H1 (cell line): Measurements from ENCODE around the gene CRYGN.

Experiments used
- ATF2 ChIP-seq: IDR thresholded peaks from 2 replicates; pipeline ENCODE4 v1.6.1; 2012; ENCODE audit warnings: low read length, inconsistent platforms
- CTCF ChIP-seq, 3 experiments: IDR thresholded peaks; 1 replicate in 2 of 3; 2 replicates in 1 of 3; pipeline versions ENCODE4 v1.5.1 to v1.6.1; 2011; ENCODE audit warnings: low read length in 3 of 3, mild to moderate bottlenecking in 3 of 3, inconsistent platforms in 2 of 3, low read depth in 1 of 3, moderate library complexity in 1 of 3; ENCODE audit not compliant: insufficient read depth in 1 of 3; ENCODE audit errors: control extremely low read depth in 1 of 3
- GABPA ChIP-seq: IDR thresholded peaks from 2 replicates; pipeline ENCODE4 v1.6.1; 2011; ENCODE audit warnings: mild to moderate bottlenecking, low read length, moderate library complexity, borderline replicate concordance; ENCODE audit not compliant: insufficient read depth
- KDM5A ChIP-seq: fragments of 200-600 bp; IDR thresholded peaks from 2 replicates; pipeline ENCODE4 v1.7.1; 2012; ENCODE audit warnings: mild to moderate bottlenecking, low read length, inconsistent platforms, mixed read lengths
- MAFK ChIP-seq: IDR thresholded peaks from 2 replicates; pipeline ENCODE4 v1.6.1; 2012; ENCODE audit warnings: low read depth, mild to moderate bottlenecking, improper control_type of control experiment, low read length
- MAX ChIP-seq: IDR thresholded peaks from 2 replicates; pipeline ENCODE4 v1.6.1; 2012; ENCODE audit warnings: inconsistent platforms
- POLR2A ChIP-seq, 2 experiments: IDR thresholded peaks; 1 replicate in 1 of 2; 2 replicates in 1 of 2; pipeline ENCODE4 v1.6.1; 2011; ENCODE audit warnings: low read depth in 2 of 2, low read length in 2 of 2, mild to moderate bottlenecking in 2 of 2; ENCODE audit errors: control extremely low read depth in 1 of 2
- RAD21 ChIP-seq, 2 experiments: IDR thresholded peaks in 1 of 2; conservative IDR thresholded peaks in 1 of 2; 2 replicates each; pipeline ENCODE4 v1.6.1; 2011; ENCODE audit warnings: low read depth in 2 of 2, low read length in 2 of 2, improper control_type of control experiment in 1 of 2, inconsistent platforms in 1 of 2, mild to moderate bottlenecking in 1 of 2, moderate library complexity in 1 of 2
- RNF2 ChIP-seq: fragments of 200-900, 300-1000 bp; sonication (generic); IDR thresholded peaks from 2 replicates; pipeline ENCODE4 v1.7.1; 2016; ENCODE audit warnings: borderline replicate concordance, low read depth, mild to moderate bottlenecking, antibody characterized with exemption, low read length; ENCODE audit not compliant: poor library complexity, severe bottlenecking; ENCODE audit errors: missing control alignments
- SIN3A ChIP-seq, 2 experiments: IDR thresholded peaks in 1 of 2; conservative IDR thresholded peaks in 1 of 2; 2 replicates each; pipeline ENCODE4 v1.6.1; 2011 to 2012; ENCODE audit warnings: low read length in 2 of 2, improper control_type of control experiment in 1 of 2, low read depth in 1 of 2, mild to moderate bottlenecking in 1 of 2
- ZNF274 ChIP-seq: IDR thresholded peaks from 2 replicates; pipeline ENCODE4 v1.7.0; 2012; ENCODE audit warnings: low read length, borderline replicate concordance; ENCODE audit errors: extremely low read depth

GRCh38 chr7:151431768-151432311 is 8.1 kb downstream of the CRYGN start:
- no peak for TF ChIP-seq POLR2A (IDR thresholded peaks at IDR 0.05; ENCODE audit: control extremely low read depth in 1 of 2, low read depth in 2 of 2, low read length in 2 of 2)
- no peak for TF ChIP-seq MAFK
- no peak for TF ChIP-seq ATF2
- TF ChIP-seq CTCF (IDR thresholded peaks at IDR 0.05; ENCODE audit: control extremely low read depth in 1 of 3, insufficient read depth in 1 of 3, low read depth in 1 of 3, low read length in 3 of 3) = no peak
- no peak for TF ChIP-seq ZNF274
- no peak for TF ChIP-seq SIN3A (conservative IDR thresholded peaks at IDR 0.05 in 1 of 2, IDR thresholded peaks at IDR 0.05 in 1 of 2; ENCODE audit: low read depth in 1 of 2, low read length in 2 of 2)
- TF ChIP-seq RAD21 (IDR thresholded peaks at IDR 0.05 in 1 of 2, conservative IDR thresholded peaks at IDR 0.05 in 1 of 2; ENCODE audit: low read depth in 2 of 2, low read length in 2 of 2) = no peak
- no peak for TF ChIP-seq RNF2
- TF ChIP-seq MAX = no peak
- TF ChIP-seq KDM5A = no peak
- no peak for TF ChIP-seq GABPA
